Measurements from ENCODE around the gene GDF7. TPM values are rescaled to one million over a fixed set of nuclear protein-coding genes. Genes with fewer than 3 reads are reported as not detected.

GDF7 gene
- total RNA-seq, 1 experiment from 2014 or later: 0.04 TPM

DNA sequence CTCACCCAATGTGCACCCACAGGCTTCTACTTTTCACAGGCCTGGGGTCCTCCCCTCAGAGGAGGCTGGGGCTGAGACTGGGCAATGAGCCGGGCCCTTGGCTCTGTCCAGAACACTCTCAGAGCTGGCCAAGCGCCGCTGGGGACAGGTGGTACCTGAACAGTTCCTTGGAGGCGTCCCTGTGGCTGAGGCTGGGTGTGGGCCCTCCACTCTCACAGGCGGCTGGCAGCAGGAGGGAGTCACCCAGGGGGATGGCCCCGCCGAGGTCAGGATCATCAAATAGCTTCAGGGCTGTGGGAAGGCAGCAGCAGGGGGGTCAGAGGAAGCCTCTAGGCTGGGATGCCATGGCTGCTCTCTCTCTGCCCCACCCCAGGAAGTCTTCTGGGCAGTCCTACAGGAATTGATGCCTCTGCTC is 43.2 kb upstream of the GDF7 start:
- H4K91ac ChIP-seq (ENCODE audit: insufficient read length, low read depth, low read length): no peak overlapping the region
- no peak overlapping the region for H4K5ac ChIP-seq (ENCODE audit: insufficient read length, low read depth, low read length)
- no peak overlapping the region for H2AFZ ChIP-seq (ENCODE audit: low read length)
- H2BK15ac ChIP-seq (ENCODE audit: low read depth, low read length): no peak overlapping the region
- H2AK5ac ChIP-seq (ENCODE audit: insufficient read length, low read length): no peak overlapping the region
- no peak for TF ChIP-seq CTCF (conservative IDR thresholded peaks at IDR 0.05)
- no peaks in the 10 kb centered on the region for H3K23me2 ChIP-seq (ENCODE audit: insufficient read length, low read depth, low read length, poor library complexity, severe bottlenecking)
- no peaks in the 10 kb centered on the region for H3K79me1 ChIP-seq (ENCODE audit: insufficient read depth, low read depth, low read length, poor library complexity, severe bottlenecking)
- no peak overlapping the region for H3K56ac ChIP-seq (ENCODE audit: insufficient read length, low read depth, low read length)
- DNase-seq: no peak
- H3K27me3 ChIP-seq (ENCODE audit: insufficient read depth, low read length): no peaks in the 10 kb centered on the region
- no CpG with 5 or more reads among the region's 7 CpGs for WGBS (ENCODE audit: extremely low coverage, insufficient read length, low lambda C conversion rate)
- H3K9me3 ChIP-seq (ENCODE audit: control insufficient read depth, low read depth, low read length): no peaks in the 10 kb centered on the region
- H4K8ac ChIP-seq (replicated peaks; ENCODE audit: insufficient read length, low read depth, low read length): no peak overlapping the region
- no peaks in the 10 kb centered on the region for H3K4me1 ChIP-seq (ENCODE audit: insufficient read depth, low read length)
- H3K14ac ChIP-seq (ENCODE audit: insufficient read depth, low read length): no peak overlapping the region
- no peaks in the 10 kb centered on the region for H3K9me3 Mint-ChIP-seq
- H2BK12ac ChIP-seq (ENCODE audit: insufficient read length, low read depth, low read length): no peak overlapping the region
- no peak overlapping the region for H3T11ph ChIP-seq (ENCODE audit: low read length)
- no peaks in the 10 kb centered on the region for H4K20me1 ChIP-seq (ENCODE audit: control insufficient read depth, insufficient read depth, insufficient read length)
- no peak overlapping the region for H3K18ac ChIP-seq (ENCODE audit: insufficient read length, low read depth, low read length)
- no peak overlapping the region for H2BK5ac ChIP-seq (ENCODE audit: insufficient read length, low read length)
- peaks cover 9 to 16% of the 10 kb centered on the region in 2 experiments for H3K4me1 Mint-ChIP-seq
- H2BK120ac ChIP-seq (ENCODE audit: low read depth, low read length, poor library complexity, severe bottlenecking): no peak overlapping the region
- H2BK20ac ChIP-seq (ENCODE audit: low read depth, low read length, poor library complexity, severe bottlenecking): no peak overlapping the region
- no peak overlapping the region for H3K9ac ChIP-seq (ENCODE audit: extremely low read depth, insufficient read length, low read length)
- H3K27ac ChIP-seq (ENCODE audit: insufficient read length, low read depth, low read length): no peak overlapping the region
- H3K79me2 ChIP-seq (ENCODE audit: insufficient read depth, low read length): no peaks in the 10 kb centered on the region
- H3K4me2 ChIP-seq (ENCODE audit: insufficient read depth, insufficient read length, low read length): no peak overlapping the region
- H3K4me3 Mint-ChIP-seq: no peak overlapping the region
- H3K4ac ChIP-seq (ENCODE audit: low read depth, low read length): no peak overlapping the region
- H3K27me3 Mint-ChIP-seq (ENCODE audit: low read depth): no peaks in the 10 kb centered on the region; the same call in 1 of the 2 replicates
- peaks cover 0 to 8% (median 6%) of the 10 kb centered on the region in 3 experiments; a peak in 3 of 7 replicates for H3K36me3 Mint-ChIP-seq (ENCODE audit: insufficient read depth in 1 of 3, low read depth in 3 of 3)
- H3K27ac Mint-ChIP-seq: no peak overlapping the region
- H3K23ac ChIP-seq (ENCODE audit: insufficient read length, low read depth, low read length): no peak overlapping the region

Measured in H9 (cell line).